LNCaP clone FGC (cell line): ENCODE results near the gene MICALL1.
"Not testable (repeated sequence)": the region's sequence is repeated elsewhere in the genome, so short reads cannot be mapped to it uniquely, and the experiment has no call there.

Source experiments
- DNase-seq: peaks from one replicate; pipeline ENCODE4 v3.0.0-alpha.2; 2011; ENCODE audit warnings: low read depth
- H3K4me3 ChIP-seq: 2 replicates; pipeline ENCODE4 v1.5.1; 2011; ENCODE audit warnings: mild to moderate bottlenecking, low read depth, low read length, control low read depth
- CTCF ChIP-seq: IDR thresholded peaks from 2 replicates; pipeline ENCODE4 v1.5.1; 2012; ENCODE audit warnings: mild to moderate bottlenecking; ENCODE audit not compliant: control insufficient read depth, insufficient read depth; ENCODE audit errors: extremely low read depth

The MICALL1 gene

GRCh38 chr22:37970864-37971263 lies 64.8 kb downstream of the MICALL1 start:
- TF ChIP-seq CTCF, result no peak
- no peak for DNase-seq
- H3K4me3 ChIP-seq, result no peak overlapping the region

GRCh38 chr22:37971475-37972434 lies 65.7 kb downstream of the MICALL1 start:
- no peak overlapping the region for H3K4me3 ChIP-seq
- TF ChIP-seq CTCF, result no peak
- DNase-seq, result no peak

GRCh38 chr22:37972527-37972926 lies 66.4 kb downstream of the MICALL1 start:
- no peak for DNase-seq

GRCh38 chr22:37973271-37974170 lies 67.4 kb downstream of the MICALL1 start:
- no peak overlapping the region for H3K4me3 ChIP-seq
- no peak for TF ChIP-seq CTCF
- no peak for DNase-seq

More at GRCh38 chr22:37972527-37972926, 66.4 kb downstream of the MICALL1 start:
- no peak overlapping the region for H3K4me3 ChIP-seq
- TF ChIP-seq CTCF, result no peak

- no peak for DNase-seq
- TF ChIP-seq CTCF, result no peak
- H3K4me3 ChIP-seq, result no peak overlapping the region
These were observed 69.1 kb downstream of the MICALL1 start for GRCh38 chr22:37975153-37975552.

GRCh38 chr22:37976022-37976421 lies 69.9 kb downstream of the MICALL1 start:
- DNase-seq, H3K4me3 ChIP-seq: not testable (repeated sequence)

GRCh38 chr22:37976547-37976946 lies 70.5 kb downstream of the MICALL1 start:
- DNase-seq, result no peak
- TF ChIP-seq CTCF, result no peak

More at GRCh38 chr22:37976547-37976946, 70.5 kb downstream of the MICALL1 start:
- H3K4me3 ChIP-seq, result no peak overlapping the region
